HG02973 (cell line): ENCODE data around the gene GAPVD1.

Experiments
- ATAC-seq: cut with Tn5 transposase; IDR thresholded peaks from one replicate; pipeline ENCODE4 v1.9.1; 2021; ENCODE audit warnings: moderate library complexity; ENCODE audit not compliant: unreplicated experiment

Gene GAPVD1

GRCh38 chr9:125400725-125401716 lies 139.4 kb downstream of the GAPVD1 start:
- no peak for ATAC-seq

- no peak for ATAC-seq
Observed at GRCh38 chr9:125404733-125405132, 143.1 kb downstream of the GAPVD1 start.

GRCh38 chr9:125405938-125406809 lies 144.5 kb downstream of the GAPVD1 start:
- ATAC-seq: no peak

DNA sequence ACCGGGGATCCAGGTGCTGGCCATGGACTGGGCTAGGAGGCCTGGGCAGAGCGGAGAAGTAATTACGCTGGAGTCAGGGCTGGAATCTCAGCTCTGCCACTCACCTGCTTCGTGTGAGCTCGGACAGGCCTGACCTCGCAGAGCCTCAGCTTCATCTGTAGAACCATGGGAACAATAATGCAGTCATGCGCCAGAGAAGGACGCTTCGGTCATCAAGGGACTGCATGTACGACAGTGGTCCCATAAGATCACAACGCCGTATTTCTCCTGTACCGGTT lies 145.1 kb downstream of the GAPVD1 start:
- no peak for ATAC-seq

DNA sequence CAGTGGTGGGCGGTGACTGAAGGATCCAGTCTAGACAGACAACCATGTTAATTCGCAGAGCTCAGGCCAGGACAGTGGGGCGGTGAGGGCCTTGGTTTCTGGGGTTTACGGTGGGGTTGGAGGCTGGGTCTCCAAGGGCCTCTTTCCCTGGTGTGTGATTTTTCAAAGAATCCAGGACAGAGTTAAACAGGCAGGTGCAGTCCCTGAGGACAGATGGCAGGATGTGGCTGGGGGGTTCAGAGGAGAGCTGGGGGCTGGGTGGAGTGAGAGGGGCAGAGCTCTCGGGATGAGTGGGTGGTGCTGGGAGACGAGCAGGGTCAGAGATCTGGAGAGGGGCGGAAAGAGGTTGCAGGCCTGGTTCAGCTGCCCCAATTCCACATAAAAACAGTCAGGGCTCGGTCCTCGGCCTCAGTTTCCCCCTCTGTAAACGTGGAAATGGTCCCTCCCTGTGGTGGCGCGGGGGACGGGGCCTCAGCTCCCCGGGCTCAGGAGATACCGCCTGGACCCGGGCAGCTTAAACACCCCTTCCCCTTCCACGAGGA lies 145.9 kb downstream of the GAPVD1 start:
- no peak for ATAC-seq

DNA sequence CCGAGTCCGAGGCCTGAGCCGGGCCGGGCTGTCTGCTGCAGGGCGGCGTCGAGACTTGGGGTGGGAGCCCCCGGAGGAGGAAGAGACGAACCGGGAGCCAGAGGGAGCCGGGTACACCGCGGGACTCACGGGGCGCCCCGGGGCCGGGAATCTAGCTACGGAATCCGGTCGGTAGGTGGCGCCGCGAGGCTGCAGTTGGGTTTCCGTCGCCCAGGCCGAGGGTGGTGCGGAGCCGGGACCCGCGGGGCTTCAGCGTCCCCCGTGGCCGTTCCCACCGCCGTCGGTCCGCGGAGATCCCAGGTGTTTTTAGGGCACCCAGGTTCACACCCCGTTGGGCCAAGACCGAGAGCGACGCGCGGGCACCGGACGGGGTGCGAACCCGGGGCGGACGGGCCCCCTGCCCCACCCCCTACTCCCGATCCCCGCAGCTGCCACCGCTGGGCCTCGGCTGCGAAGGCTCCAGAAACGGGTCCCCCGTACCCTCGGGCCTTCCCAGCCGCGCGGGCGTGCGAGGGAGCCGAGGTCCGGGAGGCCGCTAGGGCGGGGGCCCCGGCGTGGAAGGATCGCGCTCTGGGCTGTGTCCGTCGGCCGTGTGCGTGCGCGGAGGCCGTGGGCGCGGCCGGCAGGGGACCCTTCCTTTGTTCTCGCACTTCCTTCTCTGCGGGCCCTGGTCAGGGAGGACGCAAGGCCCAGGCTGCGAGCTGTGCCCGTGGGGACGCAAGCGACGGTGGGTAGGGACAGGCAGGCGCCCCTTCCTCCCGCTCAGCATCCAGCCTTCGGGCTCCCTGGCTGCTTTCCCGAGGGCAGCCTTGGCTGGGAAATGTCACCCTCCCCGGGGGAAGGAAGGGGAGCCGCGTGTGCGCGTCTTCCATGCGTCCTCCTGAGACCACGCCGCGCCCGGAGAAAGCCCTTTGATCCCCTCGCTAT lies 146.6 kb downstream of the GAPVD1 start:
- ATAC-seq: no peak

GRCh38 chr9:125409217-125409636 lies 147.6 kb downstream of the GAPVD1 start:
- no peak for ATAC-seq

DNA sequence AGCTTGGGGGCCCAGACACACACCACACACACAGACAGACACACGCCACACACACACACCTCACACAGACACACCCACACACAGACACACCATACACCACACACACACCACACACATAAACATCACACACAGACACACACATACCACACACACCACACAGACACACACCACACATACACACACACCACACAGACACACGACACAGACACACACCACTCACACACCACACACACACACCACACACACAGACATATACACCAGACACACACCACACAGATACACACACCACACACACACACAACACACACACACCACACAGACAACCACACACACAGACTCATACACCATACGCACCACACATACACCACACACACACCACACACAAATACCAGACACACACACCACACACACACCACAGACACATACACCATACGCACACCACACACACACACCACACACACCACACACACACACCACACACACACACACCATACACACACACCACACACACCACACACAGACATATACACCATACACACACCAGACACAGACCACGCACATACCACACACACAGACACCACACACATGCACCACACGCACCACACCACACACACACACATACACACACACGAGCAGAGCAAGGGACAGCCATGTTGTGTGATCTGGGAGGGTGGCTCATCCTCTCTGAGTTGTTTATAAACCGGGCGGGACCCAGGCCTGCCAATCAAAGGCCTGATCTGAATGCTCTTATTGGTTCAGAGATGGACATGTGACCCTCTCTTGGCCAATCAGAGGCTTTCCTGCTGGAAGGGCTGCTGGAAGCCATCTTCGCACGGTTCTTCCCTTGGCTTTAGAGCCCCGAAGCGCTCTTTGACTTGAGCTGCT lies 148.3 kb downstream of the GAPVD1 start:
- no peak for ATAC-seq

- no peak for ATAC-seq
Observed at GRCh38 chr9:125410522-125410894, 148.9 kb downstream of the GAPVD1 start.

GRCh38 chr9:125411171-125411756 lies 149.6 kb downstream of the GAPVD1 start:
- no peak for ATAC-seq

GRCh38 chr9:125412166-125412565 lies 150.5 kb downstream of the GAPVD1 start:
- ATAC-seq: no peak

GRCh38 chr9:125413579-125413978 lies 152.0 kb downstream of the GAPVD1 start:
- no peak for ATAC-seq

- ATAC-seq: no peak
Observed at GRCh38 chr9:125415583-125416460, 154.2 kb downstream of the GAPVD1 start.

- ATAC-seq: no peak
Observed at GRCh38 chr9:125416517-125416916, 154.9 kb downstream of the GAPVD1 start.
